Fibroblast of gingiva (primary cell): ENCODE results near the gene TRPM7.
"Not testable (repeated sequence)": the region's sequence is repeated elsewhere in the genome, so short reads cannot be mapped to it uniquely, and the experiment has no call there.

Experiments used
- DNase-seq: peaks from one replicate; pipeline ENCODE4 v3.0.0-alpha.2; 2011; ENCODE audit warnings: low read depth

TRPM7 gene

GRCh38 chr15:50686469-50687301 is at the start of gene TRPM7:
Gene TRPM7 (minus strand): TSS chr15:50686797. CDS start chr15:50686533, 264 bp downstream.
- DNase-seq = peak; percentile 88

GRCh38 chr15:50735156-50735555 is 48.6 kb upstream of the TRPM7 start:
- no peak for DNase-seq

- DNase-seq = no peak
These were observed 39.7 kb upstream of the TRPM7 start for GRCh38 chr15:50726315-50726714.

- no peak for DNase-seq
These were observed 32.1 kb upstream of the TRPM7 start for GRCh38 chr15:50718700-50719125.

GRCh38 chr15:50712018-50712417 is 25.4 kb upstream of the TRPM7 start:
- DNase-seq = no peak

GRCh38 chr15:50710585-50710984 is 24.0 kb upstream of the TRPM7 start:
- no peak for DNase-seq

GRCh38 chr15:50707878-50708427 is 21.4 kb upstream of the TRPM7 start:
- no peak for DNase-seq

GRCh38 chr15:50702762-50703334 is 16.3 kb upstream of the TRPM7 start:
- DNase-seq = no peak

GRCh38 chr15:50698101-50698500 is 11.5 kb upstream of the TRPM7 start:
- no peak for DNase-seq

GRCh38 chr15:50697109-50697797 is 10.7 kb upstream of the TRPM7 start:
- DNase-seq = no peak

GRCh38 chr15:50694634-50695165 is 8.1 kb upstream of the TRPM7 start:
- not testable (repeated sequence) for DNase-seq

- DNase-seq = no peak
These were observed 805 bp upstream of the TRPM7 start for GRCh38 chr15:50687302-50687902.

- DNase-seq = peak; percentile 29
These were observed 575 bp downstream of the TRPM7 start for GRCh38 chr15:50685976-50686468.

GRCh38 chr15:50685191-50685975 is 1.2 kb downstream of the TRPM7 start:
- peak; percentile 15 for DNase-seq

- no peak for DNase-seq
These were observed 5.1 kb downstream of the TRPM7 start for GRCh38 chr15:50681467-50681866.

GRCh38 chr15:50676799-50677483 is 9.7 kb downstream of the TRPM7 start:
- DNase-seq = no peak

- DNase-seq = peak; percentile 39
These were observed 11.0 kb downstream of the TRPM7 start for GRCh38 chr15:50675535-50676144.

- no peak for DNase-seq
These were observed 16.5 kb downstream of the TRPM7 start for GRCh38 chr15:50670115-50670514.

GRCh38 chr15:50669611-50670010 is 17.0 kb downstream of the TRPM7 start:
- DNase-seq = no peak

GRCh38 chr15:50665938-50666337 is 20.7 kb downstream of the TRPM7 start:
- DNase-seq = no peak
